HG03575 (cell line): ENCODE measurements around the gene TTYH3.

Experiments used
- ATAC-seq: cut with Tn5 transposase; IDR thresholded peaks from one replicate; pipeline ENCODE4 v1.9.1; 2021; ENCODE audit not compliant: unreplicated experiment, insufficient number of reproducible peaks, low FRiP score; ENCODE audit errors: extremely low read depth

Gene TTYH3

GRCh38 chr7:2643386-2644219 lies 11.8 kb downstream of the TTYH3 start:
- no peak for ATAC-seq

GRCh38 chr7:2644220-2644561 lies 12.4 kb downstream of the TTYH3 start:
- no peak for ATAC-seq

GRCh38 chr7:2644562-2645273 lies 12.9 kb downstream of the TTYH3 start:
- no peak for ATAC-seq

GRCh38 chr7:2645274-2645868 lies 13.6 kb downstream of the TTYH3 start:
- ATAC-seq = no peak

- no peak for ATAC-seq
Observed at GRCh38 chr7:2646336-2646679, 14.5 kb downstream of the TTYH3 start.

GRCh38 chr7:2646680-2647571 lies 15.1 kb downstream of the TTYH3 start:
- no peak for ATAC-seq

- ATAC-seq = no peak
Observed at GRCh38 chr7:2647594-2648172, 15.9 kb downstream of the TTYH3 start.

GRCh38 chr7:2649139-2649838 lies 17.5 kb downstream of the TTYH3 start:
- ATAC-seq = no peak

- ATAC-seq = no peak
Observed at GRCh38 chr7:2649991-2650390, 18.2 kb downstream of the TTYH3 start.

GRCh38 chr7:2650451-2650850 lies 18.7 kb downstream of the TTYH3 start:
- ATAC-seq = no peak

GRCh38 chr7:2651336-2651735 lies 19.6 kb downstream of the TTYH3 start:
- no peak for ATAC-seq

- no peak for ATAC-seq
Observed at GRCh38 chr7:2651847-2652735, 20.3 kb downstream of the TTYH3 start.

GRCh38 chr7:2652736-2653060 lies 20.9 kb downstream of the TTYH3 start:
- no peak for ATAC-seq

- ATAC-seq = no peak
Observed at GRCh38 chr7:2654059-2654458, 22.3 kb downstream of the TTYH3 start.

- ATAC-seq = no peak
Observed at GRCh38 chr7:2655870-2656614, 24.3 kb downstream of the TTYH3 start.

- ATAC-seq = no peak
Observed at GRCh38 chr7:2657208-2657607, 25.4 kb downstream of the TTYH3 start.
